H1 (cell line): ENCODE measurements around the gene NBEA. TPM values are rescaled to one million over a fixed set of nuclear protein-coding genes. Genes with fewer than 3 reads are reported as not detected.

Experiments used
- CTCF ChIA-PET: fragments of 300-600 bp; sonication (Branson Sonifier 250); formaldehyde crosslinking; loops from one replicate; lab custom pipeline; 2021; ENCODE audit not compliant: partially characterized antibody; lab: Charles Lee
- POLR2A ChIA-PET: fragments of 300-600 bp; sonication (Branson Sonifier 250); formaldehyde crosslinking; loops from one replicate; lab custom pipeline; 2021; ENCODE audit warnings: inconsistent platforms; ENCODE audit not compliant: partially characterized antibody; lab: Charles Lee
- DNase-seq, 2 experiments: peaks; one replicate each; pipeline versions ENCODE4 v3.0.0 to v3.0.0-alpha.2; 2010 to 2022; ENCODE audit warnings: low spot score in 2 of 2, low read depth in 1 of 2, mixed read lengths in 1 of 2
- FAIRE-seq: peaks from 2 replicates; lab custom pipeline; 2011; peaks lifted over from hg19 to GRCh38; lab: Jason Lieb, UNC
- H2AFZ ChIP-seq: 2 replicates; pipeline ENCODE4 v1.8.1; 2012; ENCODE audit warnings: low read length, inconsistent platforms
- H2AK5ac ChIP-seq: 2 replicates; pipeline ENCODE4 v1.6.1; 2013; ENCODE audit warnings: low read depth, low read length
- H2BK120ac ChIP-seq: replicated peaks from 2 replicates; pipeline ENCODE3; 2013; ENCODE audit warnings: low read depth, low read length, inconsistent platforms
- H2BK12ac ChIP-seq: 2 replicates; pipeline ENCODE4 v1.6.1; 2013; ENCODE audit warnings: low read depth, low read length
- H2BK15ac ChIP-seq: 2 replicates; pipeline ENCODE4 v1.6.1; 2013; ENCODE audit warnings: low read length
- H2BK20ac ChIP-seq: 2 replicates; pipeline ENCODE4 v1.6.1; 2013; ENCODE audit warnings: low read length
- H2BK5ac ChIP-seq: 2 replicates; pipeline ENCODE4 v1.6.1; 2013; ENCODE audit warnings: low read depth, low read length
- H3K14ac ChIP-seq: 2 replicates; pipeline ENCODE4 v1.6.1; 2013; ENCODE audit warnings: inconsistent platforms; ENCODE audit not compliant: insufficient read length
- H3K18ac ChIP-seq: 2 replicates; pipeline ENCODE4 v1.6.1; 2013; ENCODE audit warnings: low read length; ENCODE audit errors: extremely low read depth
- H3K23ac ChIP-seq: 2 replicates; pipeline ENCODE4 v1.6.1; 2013; ENCODE audit warnings: inconsistent platforms; ENCODE audit not compliant: insufficient read length
- H3K23me2 ChIP-seq: 2 replicates; pipeline ENCODE4 v1.6.1; 2013; ENCODE audit warnings: low read depth, low read length
- H3K27ac ChIP-seq: 2 replicates; pipeline ENCODE4 v1.6.1; 2011; ENCODE audit warnings: low read depth, low read length, inconsistent platforms
- H3K27me3 ChIP-seq, 4 experiments: replicated peaks in 1 of 4; 1 replicate in 1 of 4; 2 replicates in 3 of 4; pipeline versions ENCODE4 v1.6.1 to v1.8.1; 2011 to 2013; ENCODE audit warnings: low read length in 3 of 4, mild to moderate bottlenecking in 3 of 4, inconsistent platforms in 2 of 4, mixed read lengths in 2 of 4, moderate library complexity in 1 of 4; ENCODE audit not compliant: control insufficient read depth in 3 of 4, insufficient read depth in 3 of 4; ENCODE audit errors: extremely low read depth in 1 of 4
- H3K36me3 ChIP-seq, 4 experiments: 2 replicates each; pipeline versions ENCODE4 v1.6.1 to v1.8.1; 2011 to 2013; ENCODE audit warnings: mild to moderate bottlenecking in 4 of 4, low read length in 3 of 4, moderate library complexity in 2 of 4, control low read depth in 1 of 4, inconsistent platforms in 1 of 4; ENCODE audit not compliant: insufficient read depth in 4 of 4, control insufficient read depth in 2 of 4
- H3K4ac ChIP-seq: replicated peaks from 2 replicates; pipeline ENCODE3; 2013; ENCODE audit warnings: low read length, low read depth, mixed read lengths, inconsistent platforms; ENCODE audit not compliant: insufficient read length
- H3K4me1 ChIP-seq, 4 experiments: replicated peaks in 1 of 4; 1 replicate in 1 of 4; 2 replicates in 3 of 4; pipeline versions ENCODE4 v1.6.1 to v1.8.1; 2011 to 2013; ENCODE audit warnings: low read length in 3 of 4, inconsistent platforms in 2 of 4, mixed read lengths in 1 of 4; ENCODE audit not compliant: insufficient read depth in 4 of 4, control insufficient read depth in 3 of 4
- H3K4me2 ChIP-seq, 2 experiments: 2 replicates each; pipeline versions ENCODE4 v1.6.1 to v1.8.1; 2011 to 2013; ENCODE audit warnings: low read depth in 2 of 2, low read length in 2 of 2, control low read depth in 1 of 2, inconsistent platforms in 1 of 2, mild to moderate bottlenecking in 1 of 2; ENCODE audit not compliant: insufficient read depth in 1 of 2
- H3K4me3 ChIP-seq, 4 experiments: fragments of 200-600, 300-600 bp in 1 of 4; sonication (generic), shearing (Covaris generic), sonication (Bioruptor Twin) in 1 of 4; 2 replicates each; pipeline versions ENCODE4 v1.5.1 to v1.8.1; 2011 to 2016; ENCODE audit warnings: low read length in 4 of 4, low read depth in 3 of 4, control low read depth in 2 of 4, inconsistent platforms in 2 of 4, mild to moderate bottlenecking in 2 of 4, mixed read lengths in 1 of 4, moderate library complexity in 1 of 4; ENCODE audit not compliant: insufficient read depth in 2 of 4; ENCODE audit errors: extremely low read depth in 1 of 4
- H3K56ac ChIP-seq: replicated peaks from 2 replicates; pipeline ENCODE3; 2013; ENCODE audit warnings: low read depth, mild to moderate bottlenecking, mixed read lengths, low read length, inconsistent platforms; ENCODE audit not compliant: insufficient read length
- H3K79me1 ChIP-seq: 2 replicates; pipeline ENCODE4 v1.6.1; 2013; ENCODE audit warnings: low read depth, low read length, control low read depth
- H3K79me2 ChIP-seq, 2 experiments: 2 replicates each; pipeline versions ENCODE4 v1.6.1 to v1.8.1; 2012 to 2013; ENCODE audit warnings: low read length in 2 of 2, mild to moderate bottlenecking in 2 of 2, inconsistent platforms in 1 of 2; ENCODE audit not compliant: insufficient read depth in 2 of 2, control insufficient read depth in 1 of 2
- H3K9ac ChIP-seq, 4 experiments: replicated peaks in 1 of 4; 1 replicate in 1 of 4; 2 replicates in 3 of 4; pipeline versions ENCODE4 v1.6.1 to v1.8.1; 2011 to 2013; ENCODE audit warnings: low read depth in 3 of 4, low read length in 3 of 4, control low read depth in 2 of 4, mild to moderate bottlenecking in 2 of 4, moderate library complexity in 2 of 4, inconsistent platforms in 1 of 4; ENCODE audit errors: extremely low read depth in 1 of 4
- H3K9me3 ChIP-seq, 2 experiments: 2 replicates each; pipeline versions ENCODE4 v1.6.1 to v1.8.1; 2012 to 2013; ENCODE audit warnings: mild to moderate bottlenecking in 2 of 2, moderate library complexity in 2 of 2, control low read depth in 1 of 2, inconsistent platforms in 1 of 2, low read depth in 1 of 2, low read length in 1 of 2, mixed read lengths in 1 of 2; ENCODE audit not compliant: insufficient read depth in 2 of 2
- H4K20me1 ChIP-seq, 2 experiments: replicated peaks in 1 of 2; 2 replicates each; pipeline versions ENCODE3 to v1.8.1; 2011 to 2013; ENCODE audit warnings: inconsistent platforms in 2 of 2, low read length in 2 of 2, mild to moderate bottlenecking in 1 of 2; ENCODE audit not compliant: insufficient read depth in 2 of 2, control insufficient read depth in 1 of 2
- H4K5ac ChIP-seq: 2 replicates; pipeline ENCODE4 v1.6.1; 2013; ENCODE audit warnings: low read length, low read depth, mixed read lengths, inconsistent platforms; ENCODE audit not compliant: insufficient read length
- H4K8ac ChIP-seq: 2 replicates; pipeline ENCODE4 v1.8.0; 2013; ENCODE audit warnings: mild to moderate bottlenecking, moderate library complexity, low read length, inconsistent platforms; ENCODE audit not compliant: insufficient read depth; ENCODE audit errors: extremely low read depth
- H4K91ac ChIP-seq: replicated peaks from 2 replicates; pipeline ENCODE3; 2013; ENCODE audit warnings: low read length, mixed read lengths, inconsistent platforms; ENCODE audit not compliant: insufficient read length
- JUND ChIP-seq: IDR thresholded peaks from 2 replicates; pipeline ENCODE4 v1.6.1; 2011; ENCODE audit warnings: mild to moderate bottlenecking, improper control_type of control experiment, low read length
- WGBS, 2 experiments: shearing (Covaris generic) in 1 of 2; methylation state at CpG; one replicate each; pipeline versions ENCODE4 v1.1.6 to v1.1.7; 2013 to 2015; ENCODE audit warnings: low lambda C conversion rate in 2 of 2, mixed read lengths in 2 of 2, inconsistent platforms in 1 of 2, low coverage in 1 of 2, missing lambda C conversion rate in 1 of 2; ENCODE audit not compliant: insufficient replicate concordance in 2 of 2, insufficient coverage in 1 of 2, insufficient read length in 1 of 2; ENCODE audit errors: extremely low coverage in 1 of 2, missing lambda C conversion rate in 1 of 2; 5-methylcytosine and 5-hydroxymethylcytosine counted together
- polyA plus RNA-seq, 7 experiments: library from polyadenylated mRNA; depleted of rRNA in 3 of 7; stranded (reverse) in 5 of 7; unstranded in 2 of 7; fragments of >200 nt in 5 of 7; fragments of 200-250 nt in 2 of 7; gene quantifications; 1 replicate in 5 of 7; 2 replicates in 1 of 7; 4 replicates in 1 of 7; pipeline versions ENCODE4 v1.2.1 to v1.2.3, GENCODE V29; 2011 to 2013; ENCODE audit warnings: missing spikeins in 2 of 7, mixed read lengths in 2 of 7
- total RNA-seq: library from RNA; stranded (reverse); fragmentation: NEBNext Ultra II Directional; extraction: Animal tissue kit (Norgen Biotek cat#: 25700); gene quantifications from 2 replicates; pipeline ENCODE4 v1.2.1, GENCODE V29; 2021

The NBEA gene
- total and polyA plus RNA-seq, 2 of the 8 experiments (the other 6 are each of a cell fraction or from before 2014, with no cell fraction given) = 14.2 to 21.5 TPM

DNA sequence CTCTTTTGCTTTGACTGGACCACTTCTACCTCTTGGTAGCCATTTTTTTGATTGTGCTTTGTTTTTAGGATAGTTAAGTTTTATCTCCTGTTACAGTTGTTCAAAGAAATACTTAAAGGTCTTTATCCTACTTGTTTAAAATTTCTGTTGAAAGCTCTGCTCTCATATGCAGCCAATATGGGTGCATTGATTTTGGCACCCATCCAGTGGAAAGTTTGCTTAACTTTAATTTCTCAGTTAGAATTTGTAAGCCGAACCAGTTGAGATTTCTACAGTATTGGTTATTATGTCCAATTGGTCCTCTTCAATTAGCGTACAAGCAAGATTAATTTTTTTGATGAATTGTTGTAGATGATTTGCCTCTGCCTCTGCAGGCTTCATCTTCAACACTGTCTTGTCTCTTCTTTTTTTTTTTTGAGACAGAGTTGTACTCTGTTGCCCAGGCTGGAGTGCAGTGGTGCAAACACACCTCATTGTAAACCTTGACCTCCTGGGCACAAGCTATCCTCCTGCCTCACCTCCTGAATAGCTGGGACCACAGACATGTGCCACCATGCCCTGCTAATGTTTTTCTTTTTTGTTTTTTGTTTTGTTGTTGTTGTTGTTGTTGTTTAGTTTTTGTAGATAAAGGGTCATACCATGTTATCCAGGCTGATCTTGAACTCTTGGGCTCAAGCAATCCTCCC is 469.1 kb downstream of the NBEA start:
- CTCF ChIA-PET = no interaction called here
- Histone ChIP-seq H4K5ac (no peak overlapping the region), H3K4me2 (no peak overlapping the region), H3K4me3 (no peak overlapping the region), H3K27ac (no peak overlapping the region), H3K4me1 (no peaks in the 10 kb centered on the region), H3K14ac (no peak overlapping the region), H3K56ac (no peak overlapping the region), H3K4ac (no peak overlapping the region), H2AFZ (no peak overlapping the region), H2AK5ac (no peak overlapping the region), H4K91ac (no peak overlapping the region), H2BK5ac (no peak overlapping the region), H3K36me3 (no peaks in the 10 kb centered on the region), H4K8ac (no peak overlapping the region), H3K79me2 (no peaks in the 10 kb centered on the region), H3K79me1 (no peaks in the 10 kb centered on the region), H4K20me1 (peaks cover 0 to 1% of the 10 kb centered on the region in 2 experiments), H2BK15ac (no peak overlapping the region), H3K27me3 (no peaks in the 10 kb centered on the region), H3K9ac (peak overlapping the region in 1 of 4 experiments; percentile 34; a peak in 1 of 7 replicates), H2BK12ac (no peak overlapping the region), H3K23me2 (no peaks in the 10 kb centered on the region), H2BK120ac (no peak overlapping the region), H3K9me3 (no peaks in the 10 kb centered on the region), H2BK20ac (no peak overlapping the region), H3K18ac (no peak overlapping the region), H3K23ac (no peak overlapping the region)
- POLR2A ChIA-PET = no interaction called here
- DNase-seq (no peak), FAIRE-seq (no peak)
- 97% methylated on average over 2 of the region's 2 CpGs; no CpG with 5 or more reads in 1 of the 2 experiments for WGBS, 2 experiments
- no peak for TF ChIP-seq JUND
